ENCODE data around the gene ERBB2.
A peak's percentile ranks its signal among the peaks of the same experiment; 100 is the strongest.

DNA sequence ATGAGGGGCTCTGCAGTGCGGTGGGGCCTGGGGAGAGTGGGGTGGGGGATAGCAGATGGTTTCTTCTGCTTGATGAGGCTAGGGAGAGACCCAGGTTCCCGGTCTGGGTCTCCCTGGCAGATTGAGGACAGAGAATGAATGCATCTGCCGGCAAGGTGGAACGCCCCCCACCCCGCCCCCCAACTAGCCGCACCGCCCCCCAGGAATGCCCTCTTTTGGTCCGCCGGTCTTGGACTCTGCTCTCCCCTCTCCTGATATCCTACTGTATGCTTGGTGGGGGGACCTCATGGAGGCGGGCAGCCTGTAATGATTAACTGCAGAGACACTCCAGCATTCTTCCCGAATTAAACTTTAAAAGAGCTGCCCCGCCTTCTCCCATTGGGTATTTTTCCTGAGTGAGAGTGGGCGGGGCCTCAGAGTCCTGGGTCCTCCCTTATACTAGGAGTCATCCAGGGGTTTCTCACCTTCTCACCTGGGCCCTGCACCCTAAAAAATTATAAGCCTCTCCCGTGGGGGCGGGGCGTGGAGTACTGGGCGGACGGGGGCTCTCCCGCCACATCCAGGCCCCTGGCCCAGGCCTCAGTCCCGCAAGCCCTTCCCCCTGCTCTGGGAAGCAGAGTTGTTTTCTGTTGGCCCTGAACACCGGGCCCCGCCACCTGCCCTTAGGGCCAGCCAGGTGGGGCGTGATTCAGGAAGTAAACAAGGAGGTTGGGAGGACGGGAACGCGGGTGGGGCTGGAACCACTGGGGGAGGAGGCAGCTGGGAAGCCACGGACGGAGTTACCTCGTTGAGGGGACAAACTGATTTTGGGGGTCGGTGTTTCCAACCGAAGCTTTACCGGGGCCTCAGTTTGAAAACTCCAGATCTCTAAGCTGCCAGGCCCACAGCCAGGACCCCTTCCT lies 39.4 kb downstream of the ERBB2 start:
- TF ChIP-seq POLR2A (IDR thresholded peaks at IDR 0.05): peak in 1 of 2 donors; percentile 35
- TF ChIP-seq, protein P1, sequence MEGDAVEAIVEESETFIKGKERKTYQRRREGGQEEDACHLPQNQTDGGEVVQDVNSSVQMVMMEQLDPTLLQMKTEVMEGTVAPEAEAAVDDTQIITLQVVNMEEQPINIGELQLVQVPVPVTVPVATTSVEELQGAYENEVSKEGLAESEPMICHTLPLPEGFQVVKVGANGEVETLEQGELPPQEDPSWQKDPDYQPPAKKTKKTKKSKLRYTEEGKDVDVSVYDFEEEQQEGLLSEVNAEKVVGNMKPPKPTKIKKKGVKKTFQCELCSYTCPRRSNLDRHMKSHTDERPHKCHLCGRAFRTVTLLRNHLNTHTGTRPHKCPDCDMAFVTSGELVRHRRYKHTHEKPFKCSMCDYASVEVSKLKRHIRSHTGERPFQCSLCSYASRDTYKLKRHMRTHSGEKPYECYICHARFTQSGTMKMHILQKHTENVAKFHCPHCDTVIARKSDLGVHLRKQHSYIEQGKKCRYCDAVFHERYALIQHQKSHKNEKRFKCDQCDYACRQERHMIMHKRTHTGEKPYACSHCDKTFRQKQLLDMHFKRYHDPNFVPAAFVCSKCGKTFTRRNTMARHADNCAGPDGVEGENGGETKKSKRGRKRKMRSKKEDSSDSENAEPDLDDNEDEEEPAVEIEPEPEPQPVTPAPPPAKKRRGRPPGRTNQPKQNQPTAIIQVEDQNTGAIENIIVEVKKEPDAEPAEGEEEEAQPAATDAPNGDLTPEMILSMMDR (IDR thresholded peaks at IDR 0.05): no peak
